ENCODE results near the gene PLD3.

The PLD3 gene

DNA sequence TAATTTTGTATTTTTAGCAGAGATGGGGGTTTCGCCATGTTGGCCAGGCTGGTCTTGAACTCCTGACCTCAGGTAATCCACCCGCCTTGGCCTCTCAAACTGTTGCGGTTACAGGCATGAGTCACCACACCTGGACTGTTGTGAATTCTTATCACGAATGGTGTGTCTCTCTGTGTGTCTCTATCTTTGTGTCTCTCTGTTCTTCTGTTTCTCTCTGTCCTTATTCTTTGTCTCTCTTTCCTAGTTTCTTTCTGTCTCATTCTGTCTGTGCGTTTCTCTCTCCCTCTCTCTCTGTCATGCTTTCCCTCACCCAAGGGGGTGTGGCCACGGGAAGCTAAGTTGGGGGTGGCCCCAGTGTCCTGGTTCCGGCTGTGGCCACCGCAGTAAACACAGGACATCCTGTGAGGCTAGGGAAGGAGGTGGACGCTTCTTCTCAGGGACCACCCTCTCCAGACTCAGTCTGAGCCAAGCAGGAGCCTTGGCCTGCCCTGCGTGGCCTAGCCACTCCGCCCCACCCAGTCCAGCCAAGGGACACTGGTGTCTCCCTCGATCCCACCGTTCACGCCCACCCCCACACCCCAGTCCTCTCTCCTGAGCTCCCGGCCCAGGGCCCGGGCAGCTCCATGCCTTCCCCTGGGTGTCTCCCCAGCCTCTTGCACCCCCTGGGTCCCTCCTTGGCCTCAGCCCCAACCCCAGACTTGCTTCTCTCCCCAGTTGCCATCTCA lies 68.6 kb downstream of the PLD3 start:
- DNase-seq: no peak

DNA sequence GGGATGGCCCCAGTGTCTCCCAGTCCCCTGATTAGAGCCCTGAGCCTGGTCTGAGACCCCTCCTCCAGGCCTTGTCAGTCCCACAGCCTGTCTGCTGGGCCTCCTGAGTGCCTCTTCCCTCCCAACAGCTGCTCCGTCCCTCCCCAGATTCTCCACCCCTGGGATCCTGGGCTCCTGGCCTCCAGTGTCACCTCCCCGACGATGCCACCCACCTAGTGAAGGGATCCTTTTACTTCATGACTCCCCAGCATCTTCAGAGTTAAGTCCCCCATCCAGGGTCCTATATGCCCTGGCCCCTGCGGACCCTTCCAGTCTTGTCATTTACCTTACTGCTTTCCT lies 69.1 kb downstream of the PLD3 start:
- DNase-seq: no peak

DNA sequence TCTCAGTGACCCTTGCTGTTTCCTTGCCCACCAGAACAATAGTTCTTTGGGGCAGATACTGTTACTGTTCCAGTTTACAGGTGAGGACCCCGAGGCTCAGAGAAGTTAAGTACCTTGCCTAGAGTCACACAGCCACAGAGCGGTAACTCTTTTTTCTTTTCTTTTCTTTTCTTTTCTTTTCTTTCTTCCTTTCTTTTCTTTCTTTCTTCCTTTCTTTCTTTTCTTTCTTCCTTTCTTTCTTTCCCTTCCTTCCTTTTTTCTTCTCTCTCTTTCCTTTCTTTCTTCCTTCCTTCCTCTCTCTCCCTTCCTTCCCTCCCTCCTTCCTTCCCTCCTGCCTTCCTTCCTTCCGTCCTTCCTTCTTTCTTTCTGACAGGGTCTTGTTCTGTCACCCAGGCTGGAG lies 69.5 kb downstream of the PLD3 start:
- no peak for DNase-seq

DNA sequence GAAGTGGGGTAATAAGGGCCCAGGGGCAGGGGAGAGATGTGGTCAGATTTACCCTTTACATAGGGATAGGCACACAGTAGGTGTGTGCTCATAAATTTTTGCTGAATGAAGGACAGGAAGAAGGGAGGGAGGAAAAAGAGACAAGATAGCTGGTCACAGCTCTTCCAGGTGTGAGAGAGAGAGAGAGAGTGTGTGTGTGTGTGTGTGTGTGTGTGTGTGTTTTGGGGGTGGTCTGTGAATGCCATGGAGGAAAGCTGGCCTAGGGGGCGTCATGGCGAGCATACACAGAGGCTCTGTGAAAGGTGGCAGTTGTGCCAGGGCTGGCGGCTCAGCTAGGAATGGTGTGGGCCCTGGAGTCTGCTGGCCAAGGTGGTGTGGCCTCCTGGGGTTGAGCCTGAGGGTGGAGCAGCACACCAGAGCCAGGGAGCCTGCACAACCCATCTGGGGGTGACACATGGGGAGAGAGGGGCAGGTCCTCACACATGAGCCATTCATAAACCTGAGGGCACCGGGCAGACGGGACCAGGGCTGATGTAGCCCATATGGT lies 70.6 kb downstream of the PLD3 start:
- DNase-seq: no peak

DNA sequence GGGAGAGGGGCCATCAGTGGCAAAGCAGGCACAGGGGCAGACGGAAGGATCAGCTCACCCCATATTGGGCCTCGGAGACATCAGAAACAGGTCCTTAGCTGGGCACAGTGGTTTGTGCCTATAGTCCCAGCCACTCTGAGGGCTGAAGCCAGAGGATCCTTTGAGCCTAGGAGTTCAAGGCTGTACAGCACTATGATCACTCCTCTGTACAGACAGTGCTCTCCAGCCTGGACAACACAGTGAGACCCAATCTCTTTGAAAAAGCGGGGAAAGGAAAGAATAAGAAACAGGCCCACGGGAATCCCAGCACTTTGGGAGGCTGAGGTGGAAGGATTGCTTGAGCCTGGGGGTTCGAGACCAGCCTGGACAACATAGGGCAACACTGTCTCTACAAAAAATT lies 71.3 kb downstream of the PLD3 start:
- no peak for DNase-seq

DNA sequence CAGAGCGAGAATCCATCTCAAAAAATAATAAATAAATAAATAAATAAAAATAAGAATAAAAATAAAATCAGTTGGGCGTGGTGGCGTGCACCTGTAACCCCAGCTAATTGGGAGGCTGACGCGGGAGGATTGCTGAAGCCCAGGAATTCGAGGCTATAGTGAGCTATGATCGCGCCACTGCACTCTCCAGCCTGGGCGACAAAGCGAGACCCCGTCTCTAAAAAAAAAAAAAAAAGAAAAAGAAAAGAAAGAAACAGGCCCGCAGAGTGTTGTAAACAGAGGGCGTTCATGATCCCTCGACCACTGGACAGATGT lies 71.9 kb downstream of the PLD3 start:
- no peak for DNase-seq

DNA sequence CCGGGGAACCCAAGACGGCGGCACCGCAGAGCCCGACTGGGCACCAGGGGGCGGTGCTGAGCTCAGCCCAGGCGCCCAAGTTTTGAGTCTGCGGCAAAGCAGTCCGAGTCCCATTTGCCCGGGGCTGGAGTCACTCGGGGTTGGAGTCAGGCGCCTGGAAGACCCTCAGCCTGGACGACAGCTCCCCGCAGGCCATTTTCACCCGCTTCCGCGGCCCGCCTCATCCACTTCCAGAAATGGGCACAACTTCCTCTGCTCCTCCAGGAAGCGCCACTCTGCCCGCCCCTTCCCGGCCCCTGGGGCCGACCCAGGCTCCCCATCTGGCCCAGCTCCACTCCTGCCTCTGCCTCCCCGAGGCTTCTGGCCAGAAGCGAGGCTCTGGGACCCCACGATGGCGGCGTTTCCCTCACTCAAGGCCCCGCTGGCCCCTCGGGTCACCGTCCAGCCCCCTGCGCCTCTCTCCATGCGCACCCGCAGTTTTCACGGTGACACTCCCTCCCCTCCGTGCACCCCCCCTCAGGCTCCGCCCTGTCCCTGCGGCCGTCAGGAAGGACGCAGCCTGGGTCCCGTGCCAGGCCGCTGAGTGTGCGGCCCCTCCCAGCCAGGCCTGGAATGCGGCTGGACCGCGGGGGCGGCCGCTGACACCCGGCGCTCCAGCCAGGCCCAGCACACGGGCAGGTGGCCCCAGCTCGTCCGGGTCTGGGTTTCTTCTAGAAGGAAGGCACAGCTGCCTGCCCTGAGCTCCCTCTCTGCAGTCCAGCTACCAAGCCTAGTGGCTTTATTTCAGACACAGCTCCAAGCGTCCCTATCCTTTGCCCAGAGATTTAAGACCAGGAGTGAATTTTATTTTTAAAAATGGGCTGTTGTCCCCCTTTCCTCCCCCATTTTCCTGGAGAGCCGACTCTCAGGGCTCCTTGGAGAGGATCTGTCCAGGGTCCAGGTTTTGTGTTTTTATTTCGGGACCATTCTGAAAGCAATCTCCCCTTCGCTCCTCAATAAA lies 72.6 kb downstream of the PLD3 start:
- peak; percentile 60 for DNase-seq

DNA sequence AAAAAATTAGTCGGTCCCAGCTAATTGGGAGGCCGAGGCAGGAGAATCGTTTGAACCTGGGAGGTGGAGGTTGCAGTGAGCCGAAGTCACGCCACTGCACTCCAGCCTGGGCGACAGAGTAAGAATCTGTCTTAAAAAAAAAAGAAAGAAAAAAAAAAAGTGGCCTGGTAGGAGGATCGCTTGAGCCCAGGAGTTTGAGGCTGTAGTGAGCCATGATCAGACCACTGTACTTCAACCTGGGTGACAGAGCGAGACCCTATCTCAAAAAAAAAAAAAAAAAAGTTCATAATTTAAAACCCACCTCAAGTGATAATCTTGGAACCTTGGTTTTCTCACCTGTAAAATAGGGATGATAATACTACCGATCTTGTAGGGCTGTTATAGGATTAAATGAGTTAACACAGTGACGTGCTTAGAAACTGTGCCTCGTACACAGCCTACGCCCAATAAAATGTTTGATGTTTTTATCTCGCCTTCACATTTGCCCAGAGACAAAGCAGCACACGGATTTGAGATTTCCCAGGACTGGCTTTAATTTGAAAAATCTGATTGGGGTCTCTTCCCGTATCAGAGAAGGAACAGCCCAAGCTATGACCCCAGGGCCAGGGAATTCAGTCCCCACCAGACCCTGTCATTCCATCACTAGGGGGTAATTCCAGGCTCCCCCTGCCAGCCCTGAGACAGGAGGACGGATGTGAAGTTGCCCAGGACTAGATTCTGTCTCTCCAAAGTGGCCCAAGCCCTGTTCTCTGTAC lies 73.7 kb downstream of the PLD3 start:
- DNase-seq: no peak

DNA sequence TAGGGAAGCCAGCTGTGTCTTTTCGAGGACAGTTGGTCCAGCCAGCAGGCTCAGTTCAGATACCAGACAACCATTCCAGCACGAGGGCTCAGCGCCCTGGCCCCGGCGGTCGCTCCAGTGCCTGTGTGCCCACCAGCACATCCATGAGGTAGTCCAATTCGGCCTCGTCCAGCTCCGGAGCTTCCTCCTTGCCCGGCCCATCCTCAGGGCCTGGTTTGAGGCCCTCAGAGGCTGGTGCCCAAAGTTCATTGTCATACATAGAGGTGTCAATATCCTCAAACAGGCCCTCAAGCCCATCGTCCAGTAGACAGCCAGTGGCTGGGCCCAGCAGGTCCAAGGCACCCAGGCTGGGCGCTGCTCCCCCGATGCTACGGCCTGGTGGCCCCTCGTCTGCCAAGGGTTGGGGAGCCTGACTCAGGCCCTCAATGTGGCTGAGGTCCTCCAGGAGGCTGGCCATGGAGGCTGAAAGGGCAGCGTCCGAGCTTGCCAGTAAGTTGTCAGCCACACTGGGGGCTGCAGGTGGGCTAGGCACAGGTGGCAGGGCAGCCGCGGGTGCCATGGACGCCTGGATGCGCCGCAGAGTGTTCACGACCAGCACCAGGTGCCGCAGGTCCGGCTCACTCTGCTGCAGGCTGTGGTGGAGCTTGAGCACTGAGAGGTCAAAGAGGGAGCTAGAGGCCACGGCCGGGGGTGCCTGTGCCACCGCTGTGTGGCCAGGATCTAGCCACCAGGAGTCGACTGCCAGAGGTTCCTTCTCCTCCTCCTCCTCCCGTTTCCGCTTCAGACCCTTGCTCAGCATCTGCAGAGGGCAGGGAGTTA lies 74.5 kb downstream of the PLD3 start:
- no peak for DNase-seq

DNA sequence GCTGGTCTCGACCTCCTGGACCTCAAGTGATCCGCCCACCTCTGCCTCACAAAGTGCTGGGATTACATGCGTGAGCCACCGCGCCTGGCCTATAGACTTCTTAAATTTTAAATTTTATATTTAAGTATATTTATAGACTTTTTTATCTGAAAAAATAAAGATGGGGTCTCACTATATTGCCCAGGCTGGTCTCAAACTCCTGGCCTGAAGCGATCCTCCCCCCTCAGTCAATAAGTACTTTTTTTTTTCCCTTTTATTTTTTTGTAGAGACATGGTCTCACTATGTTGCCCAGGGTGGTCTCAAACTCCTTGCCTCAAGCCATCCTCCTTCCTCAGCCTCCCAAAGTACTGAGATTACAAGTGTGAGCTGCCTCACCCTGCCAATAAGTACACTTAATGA lies 75.4 kb downstream of the PLD3 start:
- no peak for DNase-seq

DNA sequence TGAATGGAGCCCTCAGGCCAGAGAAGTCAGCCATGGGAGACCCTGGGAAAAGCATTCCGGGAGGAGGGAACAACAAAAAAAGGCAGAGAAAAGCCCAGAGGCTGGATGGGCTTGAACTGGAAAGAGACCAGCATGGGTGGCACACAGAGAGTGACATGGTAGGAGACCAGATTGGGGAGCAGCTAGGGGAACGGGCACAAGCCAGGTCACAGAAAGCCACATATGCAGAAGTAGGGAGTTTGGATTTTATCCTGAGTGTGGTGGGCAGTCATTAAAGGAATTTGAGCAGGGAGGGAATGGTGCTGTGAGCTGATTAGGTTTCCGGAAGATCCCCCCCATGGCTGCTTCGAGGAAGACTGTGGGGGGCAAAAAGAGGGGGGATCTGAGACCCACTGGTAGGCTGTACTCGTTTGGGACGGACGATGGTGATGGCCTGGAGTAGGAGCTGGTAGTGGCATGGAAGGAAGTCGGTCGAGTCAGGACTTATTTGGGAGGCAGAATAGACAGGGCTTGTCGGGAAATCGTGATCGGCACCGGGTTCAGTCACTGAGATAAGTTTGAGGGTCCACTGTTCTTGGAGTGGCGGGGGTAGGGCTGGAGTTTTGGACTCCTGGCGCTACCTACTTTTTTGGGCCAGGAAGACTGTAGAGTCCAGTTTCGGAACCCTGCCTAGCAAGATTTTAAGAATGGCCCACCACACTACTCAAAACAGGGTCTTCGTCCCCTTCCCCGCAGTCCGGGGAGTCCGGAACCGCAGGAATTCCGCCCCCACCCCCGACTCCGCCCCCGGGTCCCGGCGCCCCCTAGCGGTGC lies 76.3 kb downstream of the PLD3 start:
- DNase-seq: no peak

DNA sequence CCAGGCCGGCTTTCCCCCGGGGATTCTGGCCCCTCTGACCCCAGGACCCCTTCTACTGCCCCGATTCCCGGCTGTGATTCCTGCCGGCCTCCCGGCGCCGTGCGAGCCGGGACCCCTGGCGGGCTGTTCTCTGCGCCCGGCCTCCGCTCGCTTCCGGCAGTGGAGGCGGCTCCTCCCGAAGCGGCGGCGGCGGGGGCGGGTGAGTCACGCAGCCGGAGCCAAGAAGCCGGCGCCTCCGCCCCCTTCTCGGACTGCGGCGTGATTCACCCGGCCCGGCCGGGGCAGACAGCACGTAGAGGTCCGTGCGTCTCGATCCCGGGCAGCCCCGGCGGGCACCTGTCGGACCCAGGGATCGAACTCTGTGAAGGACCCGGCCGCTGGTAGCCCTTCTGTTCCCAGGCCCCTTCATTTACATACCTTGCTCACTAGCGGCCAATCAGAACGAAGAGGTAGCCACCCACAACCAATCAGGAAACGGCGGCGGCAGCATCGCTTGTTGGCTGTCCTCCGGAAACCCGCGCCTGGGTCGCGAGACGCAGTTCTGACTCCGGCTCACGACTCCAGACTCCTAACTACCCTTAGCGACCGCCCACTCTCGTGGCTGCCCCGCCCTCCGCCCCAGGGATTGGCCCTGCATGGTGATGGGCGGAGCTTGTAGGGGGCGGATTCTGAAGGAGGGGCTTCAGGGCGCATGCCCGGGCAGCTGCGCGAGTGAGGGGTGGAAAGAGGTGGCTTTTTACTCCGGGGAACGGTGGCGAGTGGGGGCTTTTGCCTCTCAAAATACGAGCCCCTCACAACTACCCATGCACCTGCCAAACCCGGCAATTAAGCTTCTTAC lies 77.2 kb downstream of the PLD3 start, which contains the start of gene SERTAD1:
SERTAD1 (minus strand) TSS at position 543 of the 838 bp plus-strand sequence. CDS start 2,446 bp downstream, outside the sequence.
- DNase-seq: peak; percentile 98
